Astrocyte of the cerebellum (primary cell): ENCODE measurements around the gene DTNBP1.

Source experiments
- DNase-seq: peaks from one replicate; pipeline ENCODE4 v3.0.0-alpha.2; 2011; ENCODE audit warnings: low read depth
- H3K4me3 ChIP-seq: 2 replicates; pipeline ENCODE4 v1.5.1; 2011; ENCODE audit warnings: mild to moderate bottlenecking, low read depth, low read length, moderate library complexity
- in situ Hi-C: cut with HindIII; loops from 2 replicates; pipeline ENCODE4 v1.10.0; 2017; ENCODE audit warnings: low sequenced_read_pairs
- TF ChIP-seq, protein P1 (sequence below): IDR thresholded peaks from 2 replicates; pipeline ENCODE4 v1.5.1; 2012; ENCODE audit warnings: low read length, low read depth, moderate library complexity, mild to moderate bottlenecking; ENCODE audit errors: missing control alignments

Gene DTNBP1

GRCh38 chr6:15499591-15499990, 163.2 kb downstream of the DTNBP1 start:
- in situ Hi-C loops, result no loop called here
- no peak overlapping the region for H3K4me3 ChIP-seq
- TF ChIP-seq, protein P1, sequence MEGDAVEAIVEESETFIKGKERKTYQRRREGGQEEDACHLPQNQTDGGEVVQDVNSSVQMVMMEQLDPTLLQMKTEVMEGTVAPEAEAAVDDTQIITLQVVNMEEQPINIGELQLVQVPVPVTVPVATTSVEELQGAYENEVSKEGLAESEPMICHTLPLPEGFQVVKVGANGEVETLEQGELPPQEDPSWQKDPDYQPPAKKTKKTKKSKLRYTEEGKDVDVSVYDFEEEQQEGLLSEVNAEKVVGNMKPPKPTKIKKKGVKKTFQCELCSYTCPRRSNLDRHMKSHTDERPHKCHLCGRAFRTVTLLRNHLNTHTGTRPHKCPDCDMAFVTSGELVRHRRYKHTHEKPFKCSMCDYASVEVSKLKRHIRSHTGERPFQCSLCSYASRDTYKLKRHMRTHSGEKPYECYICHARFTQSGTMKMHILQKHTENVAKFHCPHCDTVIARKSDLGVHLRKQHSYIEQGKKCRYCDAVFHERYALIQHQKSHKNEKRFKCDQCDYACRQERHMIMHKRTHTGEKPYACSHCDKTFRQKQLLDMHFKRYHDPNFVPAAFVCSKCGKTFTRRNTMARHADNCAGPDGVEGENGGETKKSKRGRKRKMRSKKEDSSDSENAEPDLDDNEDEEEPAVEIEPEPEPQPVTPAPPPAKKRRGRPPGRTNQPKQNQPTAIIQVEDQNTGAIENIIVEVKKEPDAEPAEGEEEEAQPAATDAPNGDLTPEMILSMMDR, result no peak
- DNase-seq, result no peak

GRCh38 chr6:15499125-15499524, 163.7 kb downstream of the DTNBP1 start:
- TF ChIP-seq, protein P1, result no peak
- in situ Hi-C loops, result no loop called here
- DNase-seq, result no peak
- no peak overlapping the region for H3K4me3 ChIP-seq

DNA sequence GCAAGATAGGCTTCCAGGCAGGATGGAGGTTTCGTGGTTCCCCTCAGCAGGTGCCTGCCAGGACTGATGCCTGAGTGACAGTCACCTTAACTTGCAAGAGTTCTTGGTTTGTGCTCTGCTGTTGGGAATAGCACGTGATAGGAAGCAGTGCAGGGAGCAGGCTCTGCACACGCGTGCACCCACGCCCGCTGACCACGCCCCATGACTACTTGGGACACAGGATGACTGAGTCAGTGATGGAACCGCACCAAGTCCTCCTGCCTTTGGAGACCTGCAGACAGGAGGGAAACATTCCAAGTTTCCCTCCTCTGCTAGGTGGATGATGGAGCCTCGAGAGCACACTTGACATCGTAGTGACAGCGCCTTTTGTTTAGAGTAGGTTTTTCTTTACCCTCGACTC, 164.2 kb downstream of the DTNBP1 start:
- H3K4me3 ChIP-seq, result no peak overlapping the region
- in situ Hi-C loops, result no loop called here
- TF ChIP-seq, protein P1, result no peak
- DNase-seq, result no peak

GRCh38 chr6:15496345-15497131, 166.3 kb downstream of the DTNBP1 start:
- H3K4me3 ChIP-seq, result no peak overlapping the region
- no peak for DNase-seq
- TF ChIP-seq, protein P1, result no peak
- in situ Hi-C loops, result no loop called here

GRCh38 chr6:15495375-15495901, 167.4 kb downstream of the DTNBP1 start:
- DNase-seq, result no peak
- TF ChIP-seq, protein P1, result no peak
- in situ Hi-C loops, result no loop called here
- H3K4me3 ChIP-seq, result no peak overlapping the region

DNA sequence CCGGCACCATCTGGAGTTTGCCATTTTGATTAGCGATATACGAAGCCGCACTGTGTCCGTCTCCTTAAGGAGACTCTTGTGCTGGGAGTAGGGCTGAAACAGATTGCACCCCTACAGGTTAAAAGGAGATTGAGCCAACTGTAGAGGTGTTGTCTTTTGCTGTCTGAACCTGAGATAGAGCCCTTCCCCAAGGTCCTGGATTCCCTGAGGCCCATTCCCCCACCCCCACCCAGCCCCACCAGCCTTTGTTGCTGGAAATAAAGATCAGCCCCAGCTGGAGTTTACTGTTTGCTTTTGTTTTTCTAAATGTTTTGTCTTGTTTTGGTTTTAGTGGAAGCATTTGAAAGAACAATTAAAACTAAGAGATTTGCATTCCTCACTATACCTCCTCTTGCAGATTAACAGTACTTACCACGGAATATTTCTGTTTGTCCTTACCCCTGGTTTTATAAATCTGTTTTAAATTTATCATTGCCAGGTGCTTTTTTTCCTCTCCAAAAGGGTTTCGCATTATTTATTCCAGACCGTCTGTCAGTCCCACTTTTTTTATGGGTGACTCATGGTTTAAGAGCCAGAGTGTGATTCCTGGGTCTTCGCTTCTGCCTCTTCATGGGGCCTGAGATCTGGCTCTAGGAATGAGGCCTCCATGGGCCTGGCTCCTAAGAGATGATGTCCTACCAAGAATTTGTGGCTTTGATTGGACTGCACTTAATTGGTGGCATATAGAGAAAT, 169.2 kb downstream of the DTNBP1 start:
- no peak overlapping the region for H3K4me3 ChIP-seq
- TF ChIP-seq, protein P1, result no peak
- no peak for DNase-seq
- in situ Hi-C loops, result no loop called here
